PFSK-1 (cell line): ENCODE measurements around the gene PALD1.

Experiments used
- FOXP2 ChIP-seq: optimal IDR thresholded peaks from 2 replicates; pipeline ENCODE3; 2011; ENCODE audit warnings: borderline replicate concordance, control low read depth, inconsistent platforms; ENCODE audit not compliant: insufficient read depth; ENCODE audit errors: extremely low read length, extremely low read depth
- POLR2AphosphoS5 ChIP-seq: IDR thresholded peaks from 2 replicates; pipeline ENCODE4 v1.6.1; 2012; ENCODE audit warnings: low read depth, mild to moderate bottlenecking, control low read depth, low read length, moderate library complexity
- REST ChIP-seq, 2 experiments: IDR thresholded peaks; 2 replicates each; pipeline versions ENCODE4 v1.6.1 to v1.8.0; 2011 to 2012; ENCODE audit warnings: low read depth in 2 of 2, low read length in 2 of 2, control low read depth in 1 of 2, inconsistent platforms in 1 of 2, mild to moderate bottlenecking in 1 of 2, moderate library complexity in 1 of 2; ENCODE audit not compliant: insufficient read depth in 1 of 2
- SIN3A ChIP-seq: IDR thresholded peaks from 2 replicates; pipeline ENCODE4 v1.6.1; 2012; ENCODE audit warnings: mild to moderate bottlenecking, low read length, moderate library complexity, borderline replicate concordance; ENCODE audit not compliant: insufficient read depth
- TAF1 ChIP-seq: IDR thresholded peaks from 2 replicates; pipeline ENCODE4 v1.6.1; 2012; ENCODE audit warnings: low read length, control low read depth, borderline replicate concordance; ENCODE audit not compliant: insufficient read depth

PALD1 gene

GRCh38 chr10:70582793-70583668 lies 104.5 kb downstream of the PALD1 start:
- no peak for TF ChIP-seq SIN3A
- TF ChIP-seq POLR2AphosphoS5, result no peak
- no peak for TF ChIP-seq FOXP2
- no peak for TF ChIP-seq REST (IDR thresholded peaks at IDR 0.05; ENCODE audit: insufficient read depth in 1 of 2, low read depth in 2 of 2, low read length in 2 of 2)
- no peak for TF ChIP-seq TAF1

DNA sequence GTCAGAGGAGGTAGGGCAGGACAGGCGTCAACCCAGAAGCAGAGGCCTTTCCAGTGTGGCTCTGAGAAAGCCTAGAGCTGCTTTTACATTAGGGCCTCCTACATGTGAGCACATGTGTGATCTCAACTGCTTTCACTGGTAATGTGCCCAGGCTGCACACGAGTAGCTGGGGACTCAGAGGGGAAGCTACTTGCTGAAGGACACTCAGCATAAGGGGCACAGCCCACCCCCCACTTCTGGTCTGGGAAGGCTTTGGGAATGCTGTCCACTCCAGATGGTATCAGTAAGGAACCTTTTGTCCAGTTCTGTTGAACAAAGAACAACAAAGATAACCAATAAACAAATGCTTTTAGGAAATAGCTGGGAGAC lies 105.1 kb downstream of the PALD1 start:
- TF ChIP-seq SIN3A (no peak), REST (IDR thresholded peaks at IDR 0.05; ENCODE audit: insufficient read depth in 1 of 2, low read depth in 2 of 2, low read length in 2 of 2) (no peak), POLR2AphosphoS5 (no peak), FOXP2 (no peak), TAF1 (no peak)

- TF ChIP-seq REST (IDR thresholded peaks at IDR 0.05; ENCODE audit: insufficient read depth in 1 of 2, low read depth in 2 of 2, low read length in 2 of 2) (no peak), SIN3A (no peak), TAF1 (no peak), FOXP2 (no peak), POLR2AphosphoS5 (no peak)
Observed at GRCh38 chr10:70584366-70584765, 105.8 kb downstream of the PALD1 start.

- TF ChIP-seq POLR2AphosphoS5, result no peak
- no peak for TF ChIP-seq REST (IDR thresholded peaks at IDR 0.05; ENCODE audit: insufficient read depth in 1 of 2, low read depth in 2 of 2, low read length in 2 of 2)
- TF ChIP-seq TAF1, result no peak
- no peak for TF ChIP-seq SIN3A
- TF ChIP-seq FOXP2, result no peak
Observed at GRCh38 chr10:70584909-70585544, 106.5 kb downstream of the PALD1 start.
